Peyer's patch (tissue), 4 donors: ENCODE results near the gene HLA-DQB2.

Source experiments
- POLR2A ChIP-seq, 2 donors: fragments of 450-650 bp; IDR thresholded peaks; one replicate each; pipeline ENCODE4 v1.5.1; 2017; ENCODE audit warnings: antibody characterized with exemption in 2 of 2, mild to moderate bottlenecking in 2 of 2, moderate library complexity in 2 of 2
- TF ChIP-seq, protein P1 (sequence below), 6 experiments: fragments of 450-650 bp in 4 of 6; fragments of 200-600 bp in 2 of 6; sonication (generic) in 1 of 6; IDR thresholded peaks; one replicate each; pipeline ENCODE4 v1.5.1; 2017 to 2019; ENCODE audit warnings: antibody characterized with exemption in 6 of 6, mild to moderate bottlenecking in 3 of 6, moderate library complexity in 1 of 6

DNA sequence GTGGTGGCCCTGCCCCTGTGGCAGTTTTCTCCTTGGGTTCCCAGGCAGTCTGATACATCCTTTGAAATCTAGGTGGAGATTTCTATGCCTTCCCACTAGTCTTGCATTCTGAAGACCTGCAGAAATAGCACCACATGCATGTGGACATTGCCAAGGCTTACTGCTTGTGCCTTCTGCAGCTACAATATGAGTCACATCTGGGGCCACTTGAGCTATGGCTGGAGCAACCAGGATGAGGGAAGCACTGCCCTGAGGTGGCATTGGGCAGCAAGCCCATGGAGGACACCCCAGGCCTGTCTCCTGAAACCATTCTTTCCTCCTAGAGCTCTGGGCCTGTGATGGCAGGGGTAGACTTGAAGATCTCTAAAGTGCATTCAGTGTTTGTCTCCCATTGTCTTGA is 15.7 kb upstream of the HLA-DQB2 start:
- no peak for TF ChIP-seq POLR2A (IDR thresholded peaks at IDR 0.05)
- TF ChIP-seq, protein P1, sequence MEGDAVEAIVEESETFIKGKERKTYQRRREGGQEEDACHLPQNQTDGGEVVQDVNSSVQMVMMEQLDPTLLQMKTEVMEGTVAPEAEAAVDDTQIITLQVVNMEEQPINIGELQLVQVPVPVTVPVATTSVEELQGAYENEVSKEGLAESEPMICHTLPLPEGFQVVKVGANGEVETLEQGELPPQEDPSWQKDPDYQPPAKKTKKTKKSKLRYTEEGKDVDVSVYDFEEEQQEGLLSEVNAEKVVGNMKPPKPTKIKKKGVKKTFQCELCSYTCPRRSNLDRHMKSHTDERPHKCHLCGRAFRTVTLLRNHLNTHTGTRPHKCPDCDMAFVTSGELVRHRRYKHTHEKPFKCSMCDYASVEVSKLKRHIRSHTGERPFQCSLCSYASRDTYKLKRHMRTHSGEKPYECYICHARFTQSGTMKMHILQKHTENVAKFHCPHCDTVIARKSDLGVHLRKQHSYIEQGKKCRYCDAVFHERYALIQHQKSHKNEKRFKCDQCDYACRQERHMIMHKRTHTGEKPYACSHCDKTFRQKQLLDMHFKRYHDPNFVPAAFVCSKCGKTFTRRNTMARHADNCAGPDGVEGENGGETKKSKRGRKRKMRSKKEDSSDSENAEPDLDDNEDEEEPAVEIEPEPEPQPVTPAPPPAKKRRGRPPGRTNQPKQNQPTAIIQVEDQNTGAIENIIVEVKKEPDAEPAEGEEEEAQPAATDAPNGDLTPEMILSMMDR (IDR thresholded peaks at IDR 0.05), result no peak
